Progenitor cell of endocrine pancreas (in vitro differentiated cells): ENCODE data around the gene ALMS1. TPM values are rescaled to one million over a fixed set of nuclear protein-coding genes. Genes with fewer than 3 reads are reported as not detected.

Experiments used
- DNase-seq: peaks from one replicate; pipeline ENCODE4 v3.0.0; 2021; ENCODE audit warnings: low spot score; ENCODE audit not compliant: unreplicated experiment
- H3K27ac Mint-ChIP-seq: 2 replicates; pipeline ENCODE4 v1.8.0; 2021; ENCODE audit warnings: mild to moderate bottlenecking, moderate library complexity, mixed read lengths
- H3K27me3 Mint-ChIP-seq: 2 replicates; pipeline ENCODE4 v1.8.0; 2021; ENCODE audit warnings: mixed read lengths
- H3K36me3 Mint-ChIP-seq: 2 replicates; pipeline ENCODE4 v1.8.0; 2022; ENCODE audit warnings: mixed read lengths; ENCODE audit not compliant: insufficient read depth
- H3K4me1 Mint-ChIP-seq: 2 replicates; pipeline ENCODE4 v1.8.0; 2021; ENCODE audit warnings: low read depth, mixed read lengths
- H3K4me3 Mint-ChIP-seq: 2 replicates; pipeline ENCODE4 v1.8.0; 2021; ENCODE audit warnings: low read depth, mild to moderate bottlenecking, moderate library complexity, mixed read lengths
- H3K9me3 Mint-ChIP-seq: 2 replicates; pipeline ENCODE4 v1.8.0; 2021; ENCODE audit warnings: low read depth, mixed read lengths
- total RNA-seq: library from RNA; stranded (reverse); gene quantifications from 2 replicates; pipeline ENCODE4 v1.2.1, GENCODE V29; 2021
- TF ChIP-seq, protein P1 (sequence below): fragments of 200-600 bp; sonication (generic); IDR thresholded peaks from one replicate; pipeline ENCODE4 v1.5.0; 2021; ENCODE audit warnings: antibody characterized with exemption, mild to moderate bottlenecking; ENCODE audit not compliant: unreplicated experiment

Gene ALMS1
- total RNA-seq, 1 donor from 2014 or later, result 40.8 TPM

GRCh38 chr2:73350035-73350691 lies 35.5 kb upstream of the ALMS1 start:
- DNase-seq, result no peak
- TF ChIP-seq, protein P1, sequence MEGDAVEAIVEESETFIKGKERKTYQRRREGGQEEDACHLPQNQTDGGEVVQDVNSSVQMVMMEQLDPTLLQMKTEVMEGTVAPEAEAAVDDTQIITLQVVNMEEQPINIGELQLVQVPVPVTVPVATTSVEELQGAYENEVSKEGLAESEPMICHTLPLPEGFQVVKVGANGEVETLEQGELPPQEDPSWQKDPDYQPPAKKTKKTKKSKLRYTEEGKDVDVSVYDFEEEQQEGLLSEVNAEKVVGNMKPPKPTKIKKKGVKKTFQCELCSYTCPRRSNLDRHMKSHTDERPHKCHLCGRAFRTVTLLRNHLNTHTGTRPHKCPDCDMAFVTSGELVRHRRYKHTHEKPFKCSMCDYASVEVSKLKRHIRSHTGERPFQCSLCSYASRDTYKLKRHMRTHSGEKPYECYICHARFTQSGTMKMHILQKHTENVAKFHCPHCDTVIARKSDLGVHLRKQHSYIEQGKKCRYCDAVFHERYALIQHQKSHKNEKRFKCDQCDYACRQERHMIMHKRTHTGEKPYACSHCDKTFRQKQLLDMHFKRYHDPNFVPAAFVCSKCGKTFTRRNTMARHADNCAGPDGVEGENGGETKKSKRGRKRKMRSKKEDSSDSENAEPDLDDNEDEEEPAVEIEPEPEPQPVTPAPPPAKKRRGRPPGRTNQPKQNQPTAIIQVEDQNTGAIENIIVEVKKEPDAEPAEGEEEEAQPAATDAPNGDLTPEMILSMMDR, result no peak
- Mint-ChIP-seq H3K36me3 (no peaks in the 10 kb centered on the region), H3K4me3 (no peak overlapping the region), H3K9me3 (no peaks in the 10 kb centered on the region), H3K27me3 (peaks cover 22% of the 10 kb centered on the region), H3K4me1 (no peaks in the 10 kb centered on the region), H3K27ac (no peak overlapping the region)

- no peak for DNase-seq
- no peak overlapping the region for H3K27ac Mint-ChIP-seq
- no peaks in the 10 kb centered on the region for H3K36me3 Mint-ChIP-seq
- no peaks in the 10 kb centered on the region for H3K27me3 Mint-ChIP-seq
- H3K4me3 Mint-ChIP-seq, result no peak overlapping the region
- TF ChIP-seq, protein P1, result no peak
- H3K9me3 Mint-ChIP-seq, result peaks cover 4% of the 10 kb centered on the region
- no peaks in the 10 kb centered on the region for H3K4me1 Mint-ChIP-seq
Observed at GRCh38 chr2:73356097-73356496, 29.5 kb upstream of the ALMS1 start.

DNA sequence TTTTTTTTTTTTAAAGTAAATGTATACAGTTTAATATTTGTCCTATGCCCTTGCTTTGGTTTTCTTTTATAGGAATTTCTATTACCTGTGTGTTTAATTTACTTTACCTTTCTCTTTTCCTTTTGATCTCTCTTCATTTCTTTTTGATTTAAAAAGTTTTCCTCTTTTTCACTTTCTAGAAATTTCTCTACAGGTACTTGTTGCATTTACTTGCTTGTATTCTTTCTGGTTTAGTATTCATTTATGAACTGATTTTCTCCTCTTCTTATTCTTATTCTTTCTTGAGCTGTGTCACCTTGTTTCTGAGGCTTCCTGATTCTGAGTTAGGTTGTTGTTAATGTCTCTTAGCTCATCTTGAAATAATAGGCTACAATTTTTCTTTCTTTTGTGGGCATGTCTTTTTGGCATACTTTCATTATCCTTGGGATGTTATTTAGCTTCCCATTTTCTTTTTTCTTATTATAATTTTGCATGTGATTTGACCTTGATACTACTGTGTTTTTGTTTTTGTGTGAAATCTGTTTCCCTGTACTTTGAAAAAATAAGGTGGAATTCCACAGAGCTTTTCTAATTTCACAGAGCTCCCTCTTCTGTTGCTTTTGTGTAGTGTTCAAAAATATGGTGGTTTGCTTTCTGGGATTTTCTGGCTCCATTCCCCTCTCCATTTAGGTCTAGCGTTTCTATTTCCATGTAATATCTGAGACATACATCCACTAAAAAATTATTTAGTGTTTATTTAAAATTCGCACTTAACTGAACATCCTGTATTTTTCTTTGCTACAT lies 25.5 kb upstream of the ALMS1 start:
- Mint-ChIP-seq H3K27me3 (no peaks in the 10 kb centered on the region), H3K4me3 (no peak overlapping the region), H3K27ac (no peak overlapping the region), H3K36me3 (no peaks in the 10 kb centered on the region), H3K4me1 (no peaks in the 10 kb centered on the region), H3K9me3 (peaks cover 4% of the 10 kb centered on the region)
- no peak for DNase-seq
- TF ChIP-seq, protein P1, result peak; percentile 52

- Mint-ChIP-seq H3K27ac (no peak overlapping the region), H3K9me3 (no peaks in the 10 kb centered on the region), H3K27me3 (peaks cover 6% of the 10 kb centered on the region), H3K4me1 (no peaks in the 10 kb centered on the region), H3K4me3 (no peak overlapping the region), H3K36me3 (no peaks in the 10 kb centered on the region)
- no peak for DNase-seq
- TF ChIP-seq, protein P1, result no peak
Observed at GRCh38 chr2:73366060-73366459, 19.6 kb upstream of the ALMS1 start.

GRCh38 chr2:73368781-73369180 lies 16.9 kb upstream of the ALMS1 start:
- H3K4me1 Mint-ChIP-seq, result no peaks in the 10 kb centered on the region
- H3K36me3 Mint-ChIP-seq, result no peaks in the 10 kb centered on the region
- H3K27me3 Mint-ChIP-seq, result peaks cover 18% of the 10 kb centered on the region
- H3K4me3 Mint-ChIP-seq, result no peak overlapping the region
- DNase-seq, result no peak
- H3K9me3 Mint-ChIP-seq, result no peaks in the 10 kb centered on the region
- H3K27ac Mint-ChIP-seq, result no peak overlapping the region
- TF ChIP-seq, protein P1, result no peak
